ENCODE measurements around the gene PUM1. TPM values are rescaled to one million over a fixed set of nuclear protein-coding genes. Genes with fewer than 3 reads are reported as not detected.

PUM1 gene
- total and polyA plus RNA-seq, 2 of the 4 experiments (the other 2 are of a cell fraction), result 75.4 to 137 TPM

- no peak overlapping the region for H3K4me3 ChIP-seq (ENCODE audit: insufficient read depth, low read depth, low read length)
- peaks cover 83% of the 10 kb centered on the region for H4K20me1 ChIP-seq (ENCODE audit: insufficient read depth, low read length)
These were observed 78.8 kb downstream of the PUM1 start for GRCh38 chr1:30986755-30987154.

More at GRCh38 chr1:30986755-30987154, 78.8 kb downstream of the PUM1 start:
- H2BK120ac ChIP-seq (ENCODE audit: low read depth, low read length), result no peak overlapping the region
- no peak overlapping the region for H2BK15ac ChIP-seq (ENCODE audit: low read depth, low read length)
- ATAC-seq (ENCODE audit: low read depth) (no peak), DNase-seq (no peak)
- TF ChIP-seq NFE2L2 (IDR thresholded peaks at IDR 0.05; ENCODE audit: low read depth, low read length) (no peak), RFX5 (IDR thresholded peaks at IDR 0.05; ENCODE audit: low read depth, low read length) (no peak), SMC3 (IDR thresholded peaks at IDR 0.05; ENCODE audit: low read depth, low read length) (no peak), MXI1 (IDR thresholded peaks at IDR 0.05; ENCODE audit: borderline replicate concordance, low read depth, low read length) (no peak), BHLHE40 (IDR thresholded peaks at IDR 0.05; ENCODE audit: low read depth, low read length) (no peak), POLR2A (IDR thresholded peaks at IDR 0.05; ENCODE audit: low read depth, low read length) (no peak), RCOR1 (IDR thresholded peaks at IDR 0.05; ENCODE audit: insufficient replicate concordance, low read length) (no peak), RAD21 (IDR thresholded peaks at IDR 0.05; ENCODE audit: low read length) (no peak), USF2 (IDR thresholded peaks at IDR 0.05; ENCODE audit: low read depth, low read length) (no peak), CHD1 (IDR thresholded peaks at IDR 0.05; ENCODE audit: low read depth, low read length) (no peak), MAFK (IDR thresholded peaks at IDR 0.05; ENCODE audit: low read depth, low read length) (no peak), CTCF (conservative IDR thresholded peaks at IDR 0.05; ENCODE audit: low read depth, low read length) (no peak), MAZ (IDR thresholded peaks at IDR 0.05; ENCODE audit: borderline replicate concordance, low read depth, low read length) (no peak), ELK1 (IDR thresholded peaks at IDR 0.05; ENCODE audit: borderline replicate concordance, low read depth, low read length) (no peak), FOS (IDR thresholded peaks at IDR 0.05; ENCODE audit: low read depth, low read length) (no peak), CEBPB (IDR thresholded peaks at IDR 0.05; ENCODE audit: low read depth, low read length) (no peak)
- POLR2A ChIA-PET (ENCODE audit: unreplicated experiment), result no interaction called here
- H3K9me1 ChIP-seq (ENCODE audit: insufficient read depth, low read length), result peaks cover 8% of the 10 kb centered on the region
- H3K4ac ChIP-seq (ENCODE audit: low read depth, low read length), result no peak overlapping the region
- no peak overlapping the region for H3K9ac ChIP-seq (ENCODE audit: low read depth, low read length)
- no peaks in the 10 kb centered on the region for H3K27me3 ChIP-seq (ENCODE audit: control insufficient read depth, insufficient read depth, low read length)
- intact Hi-C loops (cut with micrococcal nuclease), result no loop called here
- no peak overlapping the region for H3K23ac ChIP-seq (ENCODE audit: low read depth, low read length)
- in situ Hi-C loops (cut with MboI; ENCODE audit: low sequenced_read_pairs), result no loop called here
- no peak overlapping the region for H4K91ac ChIP-seq (ENCODE audit: insufficient read depth, low read depth, low read length)
- WGBS, 2 experiments (ENCODE audit: extremely low coverage in 2 of 2, insufficient read length in 1 of 2), result no CpG with 5 or more reads among the region's 3 CpGs
- H3K79me1 ChIP-seq (ENCODE audit: low read depth in 1 of 2, low read length in 2 of 2), result peaks cover 40 to 71% of the 10 kb centered on the region in 2 experiments
- H4K5ac ChIP-seq (ENCODE audit: low read depth, low read length), result no peak overlapping the region
- no peak overlapping the region for H3K14ac ChIP-seq (replicated peaks; ENCODE audit: low read depth, low read length)
- no peak overlapping the region for H2BK20ac ChIP-seq (ENCODE audit: low read depth, low read length)
- no peak overlapping the region for H3K27ac ChIP-seq (ENCODE audit: insufficient read depth, low read length)
- H2AFZ ChIP-seq (replicated peaks; ENCODE audit: low read length, poor library complexity), result no peak overlapping the region
- H3K18ac ChIP-seq (ENCODE audit: low read depth, low read length), result no peak overlapping the region
- H3K36me3 ChIP-seq (ENCODE audit: control insufficient read depth, insufficient read depth, low read length), result peaks cover 3% of the 10 kb centered on the region
- dilution Hi-C loops (cut with HindIII; ENCODE audit: low sequenced_read_pairs, unreplicated experiment), result no loop called here
- H2AK9ac ChIP-seq (replicated peaks; ENCODE audit: low read depth, low read length, poor library complexity), result no peak overlapping the region
- CTCF ChIA-PET, result no interaction called here
- no peak overlapping the region for H2BK5ac ChIP-seq (ENCODE audit: low read depth, low read length, poor library complexity, severe bottlenecking)
- no peak overlapping the region for H2AK5ac ChIP-seq (ENCODE audit: low read depth, low read length)
- H3K4me2 ChIP-seq (ENCODE audit: low read depth, low read length), result no peak overlapping the region
- no TSS peak for BruUV-seq (replicated peaks)
- no peaks in the 10 kb centered on the region for H3K9me3 ChIP-seq (ENCODE audit: control insufficient read depth, insufficient read depth, low read length)
- peaks cover 19% of the 10 kb centered on the region for H3K4me1 ChIP-seq (ENCODE audit: control insufficient read depth, insufficient read depth, low read length)
- no peak overlapping the region for H3K56ac ChIP-seq (ENCODE audit: extremely low read depth, insufficient read depth, low read length)
- no peak overlapping the region for H4K8ac ChIP-seq (ENCODE audit: low read depth in 2 of 2, low read length in 2 of 2)

Measured in IMR-90 (cell line).